22Rv1 (cell line): ENCODE measurements around the gene RPL22L1.

Source experiments
- H3K27ac ChIP-seq: fragments of 450-650 bp; 2 replicates; pipeline ENCODE4 v1.5.1; 2017
- ZFX ChIP-seq: fragments of 450-650 bp; IDR thresholded peaks from 2 replicates; pipeline ENCODE4 v1.6.1; 2017; ENCODE audit warnings: antibody characterized with exemption, borderline replicate concordance
- TF ChIP-seq, protein P1 (sequence below): fragments of 450-650 bp; IDR thresholded peaks from 2 replicates; pipeline ENCODE4 v1.5.1; 2017; ENCODE audit warnings: mild to moderate bottlenecking

The RPL22L1 gene

GRCh38 chr3:170869645-170870593 is at the start of gene RPL22L1:
RPL22L1 (minus strand) TSS chr3:170870195; CDS start chr3:170870167, 28 bp downstream.
- TF ChIP-seq ZFX: no peak
- TF ChIP-seq, protein P1, sequence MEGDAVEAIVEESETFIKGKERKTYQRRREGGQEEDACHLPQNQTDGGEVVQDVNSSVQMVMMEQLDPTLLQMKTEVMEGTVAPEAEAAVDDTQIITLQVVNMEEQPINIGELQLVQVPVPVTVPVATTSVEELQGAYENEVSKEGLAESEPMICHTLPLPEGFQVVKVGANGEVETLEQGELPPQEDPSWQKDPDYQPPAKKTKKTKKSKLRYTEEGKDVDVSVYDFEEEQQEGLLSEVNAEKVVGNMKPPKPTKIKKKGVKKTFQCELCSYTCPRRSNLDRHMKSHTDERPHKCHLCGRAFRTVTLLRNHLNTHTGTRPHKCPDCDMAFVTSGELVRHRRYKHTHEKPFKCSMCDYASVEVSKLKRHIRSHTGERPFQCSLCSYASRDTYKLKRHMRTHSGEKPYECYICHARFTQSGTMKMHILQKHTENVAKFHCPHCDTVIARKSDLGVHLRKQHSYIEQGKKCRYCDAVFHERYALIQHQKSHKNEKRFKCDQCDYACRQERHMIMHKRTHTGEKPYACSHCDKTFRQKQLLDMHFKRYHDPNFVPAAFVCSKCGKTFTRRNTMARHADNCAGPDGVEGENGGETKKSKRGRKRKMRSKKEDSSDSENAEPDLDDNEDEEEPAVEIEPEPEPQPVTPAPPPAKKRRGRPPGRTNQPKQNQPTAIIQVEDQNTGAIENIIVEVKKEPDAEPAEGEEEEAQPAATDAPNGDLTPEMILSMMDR: peak; percentile 30
- peak within 1 kb of the TSS; percentile 88 for H3K27ac ChIP-seq

DNA sequence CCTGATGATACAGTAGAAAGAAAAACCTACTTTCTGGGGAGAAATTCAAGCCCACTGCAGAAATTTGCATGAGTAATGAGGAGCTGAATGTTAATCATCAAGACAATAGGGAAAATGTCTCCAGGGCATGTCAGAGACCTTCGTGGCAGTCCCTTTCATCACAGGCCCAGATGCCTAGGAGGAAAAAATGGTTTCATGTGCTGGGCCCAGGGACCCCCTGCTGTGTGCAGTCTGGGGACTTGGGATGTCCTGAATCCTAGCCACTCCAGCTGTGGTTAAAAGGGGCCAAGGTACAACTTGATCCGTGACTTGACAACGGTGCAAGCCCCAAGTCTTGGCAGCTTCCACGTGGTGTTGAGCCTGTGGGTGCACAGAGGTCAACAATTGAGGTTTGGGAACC is 48.7 kb upstream of the RPL22L1 start:
- TF ChIP-seq ZFX: no peak
- no peak overlapping the region for H3K27ac ChIP-seq

- TF ChIP-seq, protein P1: no peak
- TF ChIP-seq ZFX: no peak
- H3K27ac ChIP-seq: no peak overlapping the region
Measured at GRCh38 chr3:170914690-170915089, 44.7 kb upstream of the RPL22L1 start.

GRCh38 chr3:170914212-170914611 is 44.2 kb upstream of the RPL22L1 start:
- H3K27ac ChIP-seq: no peak overlapping the region
- TF ChIP-seq, protein P1: no peak
- TF ChIP-seq ZFX: no peak

DNA sequence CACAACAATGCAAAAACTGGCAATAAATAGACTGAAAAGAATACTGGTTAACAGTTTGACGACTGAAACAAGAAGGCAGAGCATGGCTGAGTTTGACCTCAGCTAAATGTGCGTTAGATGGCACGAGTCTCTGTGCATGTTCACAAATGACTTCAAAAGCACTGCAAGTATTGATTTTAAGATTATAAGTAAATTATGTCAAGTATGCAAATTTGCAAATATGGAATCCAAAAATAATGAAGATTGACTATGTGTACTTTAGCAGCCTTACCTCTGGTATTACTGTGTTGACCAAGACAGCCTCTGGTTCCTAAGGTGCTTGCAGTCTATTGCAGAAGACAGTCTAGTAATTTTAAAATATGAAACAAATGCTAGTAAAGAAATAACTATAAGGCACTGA is 41.1 kb upstream of the RPL22L1 start:
- H3K27ac ChIP-seq: no peak overlapping the region
- no peak for TF ChIP-seq ZFX
- TF ChIP-seq, protein P1: no peak

DNA sequence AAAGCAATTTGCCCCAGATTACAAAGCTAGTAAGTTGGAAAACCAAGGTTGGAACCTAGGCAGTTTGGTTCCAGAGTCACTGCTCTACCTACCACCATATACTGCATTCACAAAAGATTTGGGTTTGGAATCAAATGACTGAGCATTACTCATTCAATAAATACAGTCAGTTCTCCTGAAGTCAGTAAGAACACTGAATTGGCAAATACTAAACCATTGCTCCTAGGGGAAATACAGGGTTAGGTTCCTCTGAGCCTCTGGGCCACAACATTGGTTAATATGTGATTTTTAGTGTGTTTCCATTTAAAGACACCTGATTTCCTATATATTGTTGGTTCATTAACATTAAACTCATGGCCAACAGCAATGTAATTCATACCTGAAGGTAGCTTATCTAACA is 40.5 kb upstream of the RPL22L1 start:
- no peak for TF ChIP-seq ZFX
- TF ChIP-seq, protein P1: no peak
- H3K27ac ChIP-seq: no peak overlapping the region

DNA sequence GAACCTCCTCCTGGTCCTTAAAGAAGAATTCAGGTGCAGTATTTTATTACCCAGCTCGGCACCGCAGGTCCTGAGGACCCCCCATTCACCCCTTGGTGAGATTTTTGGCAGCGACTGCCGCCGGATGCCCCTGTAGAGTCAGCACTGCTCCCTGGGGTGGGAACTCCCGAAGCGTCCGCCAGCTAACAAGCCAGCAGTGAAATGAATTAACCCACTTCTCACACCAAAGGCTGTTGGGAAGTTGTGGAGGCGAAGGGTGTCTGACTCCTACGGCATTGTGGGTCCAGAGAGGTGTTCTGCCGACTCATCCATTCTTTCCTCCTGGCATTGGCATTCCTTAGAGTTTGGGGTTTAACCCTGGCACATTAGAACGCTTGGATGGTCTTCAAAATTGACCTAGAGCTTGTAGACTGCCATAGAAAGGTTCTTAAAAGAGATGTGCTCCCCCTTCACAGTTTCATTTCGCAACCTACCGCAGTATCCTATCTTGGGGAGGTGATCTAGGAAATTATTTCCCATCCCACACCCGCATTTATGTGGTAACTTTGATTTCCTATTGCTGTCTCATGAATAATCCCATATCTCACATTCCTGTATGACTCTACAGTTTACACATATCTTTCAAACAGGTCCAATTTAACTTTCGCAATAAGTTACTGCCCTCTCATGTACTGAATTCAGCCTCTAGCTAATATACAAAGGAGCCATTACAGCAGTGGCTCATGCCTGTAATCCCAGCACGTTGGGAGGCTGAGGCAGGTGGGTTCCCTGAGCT is 39.3 kb upstream of the RPL22L1 start:
- 0 out of 2 replicates have a peak overlapping the region, but pooled peaks have one; percentile 16 for H3K27ac ChIP-seq
- TF ChIP-seq ZFX: no peak
- TF ChIP-seq, protein P1: no peak
